ENCODE data around the gene NPAP1. TPM values are rescaled to one million over a fixed set of nuclear protein-coding genes. Genes with fewer than 3 reads are reported as not detected.

NPAP1 gene
- total and polyA plus RNA-seq, 2 experiments from 2014 or later: 0.77 to 0.87 TPM

DNA sequence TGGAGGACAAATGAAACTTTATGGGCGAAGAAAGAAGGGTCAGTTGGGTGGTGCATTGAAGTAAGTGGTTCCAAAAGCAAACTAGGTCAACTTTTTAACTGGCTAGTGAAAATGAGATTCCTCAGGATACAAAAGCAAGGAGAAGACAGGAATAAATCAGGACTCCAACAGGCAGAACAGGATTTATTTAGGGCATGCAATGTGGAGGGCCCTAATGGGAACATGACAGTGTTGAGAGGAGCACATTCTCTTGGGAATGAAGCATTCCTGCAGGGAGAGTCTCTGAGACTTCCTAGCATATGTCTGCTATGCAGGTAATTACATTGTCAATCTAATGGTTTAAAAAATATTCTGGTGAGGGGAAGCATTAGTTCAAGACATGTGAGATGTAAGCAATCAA is 8.7 kb downstream of the NPAP1 start:
- no peaks in the 10 kb centered on the region for H3K4me1 ChIP-seq (ENCODE audit: insufficient read depth)
- no peaks in the 10 kb centered on the region for H3K79me2 ChIP-seq
- no peak for DNase-seq (ENCODE audit: low spot score)
- no peaks in the 10 kb centered on the region for H3K36me3 ChIP-seq (replicated peaks; ENCODE audit: insufficient read depth, low read depth)
- TF ChIP-seq, protein P1, sequence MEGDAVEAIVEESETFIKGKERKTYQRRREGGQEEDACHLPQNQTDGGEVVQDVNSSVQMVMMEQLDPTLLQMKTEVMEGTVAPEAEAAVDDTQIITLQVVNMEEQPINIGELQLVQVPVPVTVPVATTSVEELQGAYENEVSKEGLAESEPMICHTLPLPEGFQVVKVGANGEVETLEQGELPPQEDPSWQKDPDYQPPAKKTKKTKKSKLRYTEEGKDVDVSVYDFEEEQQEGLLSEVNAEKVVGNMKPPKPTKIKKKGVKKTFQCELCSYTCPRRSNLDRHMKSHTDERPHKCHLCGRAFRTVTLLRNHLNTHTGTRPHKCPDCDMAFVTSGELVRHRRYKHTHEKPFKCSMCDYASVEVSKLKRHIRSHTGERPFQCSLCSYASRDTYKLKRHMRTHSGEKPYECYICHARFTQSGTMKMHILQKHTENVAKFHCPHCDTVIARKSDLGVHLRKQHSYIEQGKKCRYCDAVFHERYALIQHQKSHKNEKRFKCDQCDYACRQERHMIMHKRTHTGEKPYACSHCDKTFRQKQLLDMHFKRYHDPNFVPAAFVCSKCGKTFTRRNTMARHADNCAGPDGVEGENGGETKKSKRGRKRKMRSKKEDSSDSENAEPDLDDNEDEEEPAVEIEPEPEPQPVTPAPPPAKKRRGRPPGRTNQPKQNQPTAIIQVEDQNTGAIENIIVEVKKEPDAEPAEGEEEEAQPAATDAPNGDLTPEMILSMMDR (IDR thresholded peaks at IDR 0.05; ENCODE audit: poor library complexity): no peak
- TF ChIP-seq EZH2phosphoT487 (IDR thresholded peaks at IDR 0.05; ENCODE audit: low read depth, severe bottlenecking, unreplicated experiment): no peak
- TF ChIP-seq EZH2 (IDR thresholded peaks at IDR 0.05; ENCODE audit: borderline replicate concordance): no peak
- H3K4me3 ChIP-seq: no peak overlapping the region
- H3K4me2 ChIP-seq: no peak overlapping the region
- WGBS (ENCODE audit: low lambda C conversion rate, missing lambda C conversion rate): 63% methylated on average over 1 of the region's 1 CpG
- H3K27me3 ChIP-seq: no peaks in the 10 kb centered on the region
- no peaks in the 10 kb centered on the region for H3K9me3 ChIP-seq (ENCODE audit: low read depth)
- no peaks in the 10 kb centered on the region for H4K20me1 ChIP-seq (ENCODE audit: insufficient read depth, poor library complexity, severe bottlenecking)
- H3K9me2 ChIP-seq (replicated peaks; ENCODE audit: insufficient read depth): no peaks in the 10 kb centered on the region
- H2AFZ ChIP-seq: no peak overlapping the region
- H3K27ac ChIP-seq: no peak overlapping the region

GRCh38 chr15:24696201-24696600 is 20.6 kb downstream of the NPAP1 start:
- no peaks in the 10 kb centered on the region for H3K4me1 ChIP-seq (ENCODE audit: insufficient read depth)
- 46% methylated on average over 3 of the region's 3 CpGs for WGBS (ENCODE audit: low lambda C conversion rate, missing lambda C conversion rate)
- H3K36me3 ChIP-seq (replicated peaks; ENCODE audit: insufficient read depth, low read depth): no peaks in the 10 kb centered on the region

DNA sequence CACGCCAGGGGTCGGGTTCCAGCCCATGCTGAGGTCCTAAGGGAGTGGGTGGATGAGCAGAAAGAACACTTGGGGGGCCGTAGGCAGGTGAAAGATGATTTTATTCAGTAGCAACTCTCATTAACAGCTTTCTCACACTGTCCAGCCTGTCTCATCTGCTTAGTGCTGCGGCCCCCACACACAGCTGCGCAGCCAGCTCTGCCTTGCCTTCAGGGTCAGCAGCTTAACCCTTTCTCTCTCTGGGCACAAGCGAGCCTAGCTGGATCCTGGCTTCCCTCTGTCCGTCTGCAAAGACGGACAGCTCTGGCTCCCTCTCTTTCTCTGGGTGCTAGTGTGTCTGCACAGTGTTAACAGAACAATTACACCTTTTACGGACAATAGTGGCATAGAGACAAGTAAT is 21.3 kb downstream of the NPAP1 start:
- Histone ChIP-seq H3K4me2 (no peak overlapping the region), H3K4me3 (no peak overlapping the region), H2AFZ (no peak overlapping the region), H3K9me3 (ENCODE audit: low read depth) (no peaks in the 10 kb centered on the region), H3K36me3 (replicated peaks; ENCODE audit: insufficient read depth, low read depth) (no peaks in the 10 kb centered on the region), H4K20me1 (ENCODE audit: insufficient read depth, poor library complexity, severe bottlenecking) (no peaks in the 10 kb centered on the region), H3K4me1 (ENCODE audit: insufficient read depth) (no peaks in the 10 kb centered on the region), H3K79me2 (no peaks in the 10 kb centered on the region), H3K27ac (no peak overlapping the region), H3K27me3 (no peaks in the 10 kb centered on the region), H3K9me2 (replicated peaks; ENCODE audit: insufficient read depth) (no peaks in the 10 kb centered on the region)
- TF ChIP-seq EZH2phosphoT487 (IDR thresholded peaks at IDR 0.05; ENCODE audit: low read depth, severe bottlenecking, unreplicated experiment) (no peak), EZH2 (IDR thresholded peaks at IDR 0.05; ENCODE audit: borderline replicate concordance) (no peak)
- TF ChIP-seq, protein P1 (IDR thresholded peaks at IDR 0.05; ENCODE audit: poor library complexity): no peak
- DNase-seq (ENCODE audit: low spot score): no peak
- 53% methylated on average over 9 of the region's 9 CpGs for WGBS (ENCODE audit: low lambda C conversion rate, missing lambda C conversion rate)

More at GRCh38 chr15:24696201-24696600, 20.6 kb downstream of the NPAP1 start:
- H3K4me3 ChIP-seq: no peak overlapping the region
- no peak overlapping the region for H3K4me2 ChIP-seq
- no peaks in the 10 kb centered on the region for H4K20me1 ChIP-seq (ENCODE audit: insufficient read depth, poor library complexity, severe bottlenecking)
- no peak overlapping the region for H2AFZ ChIP-seq
- no peaks in the 10 kb centered on the region for H3K9me3 ChIP-seq (ENCODE audit: low read depth)
- no peaks in the 10 kb centered on the region for H3K27me3 ChIP-seq
- DNase-seq (ENCODE audit: low spot score): no peak
- H3K9me2 ChIP-seq (replicated peaks; ENCODE audit: insufficient read depth): no peaks in the 10 kb centered on the region
- TF ChIP-seq, protein P1 (IDR thresholded peaks at IDR 0.05; ENCODE audit: poor library complexity): no peak
- TF ChIP-seq EZH2phosphoT487 (IDR thresholded peaks at IDR 0.05; ENCODE audit: low read depth, severe bottlenecking, unreplicated experiment) (no peak), EZH2 (IDR thresholded peaks at IDR 0.05; ENCODE audit: borderline replicate concordance) (no peak)
- H3K27ac ChIP-seq: no peak overlapping the region
- no peaks in the 10 kb centered on the region for H3K79me2 ChIP-seq
